HepG2 (cell line): ENCODE results near the gene TSC22D3. TPM values are rescaled to one million over a fixed set of nuclear protein-coding genes. Genes with fewer than 3 reads are reported as not detected.

ENCODE experiments used
- ATAC-seq: fragments of 200-7000 bp; cut with Tn5 transposase; 3 replicates; pipeline ENCODE4 v1.9.1; 2020; ENCODE audit warnings: mild to moderate bottlenecking, moderate library complexity
- BruUV-seq: library from RNA; stranded (reverse); fragments of 400-500 nt; replicated peaks from 2 replicates; lab custom pipeline; 2021; lab: Mats Ljungman, UMichigan
- CTCF ChIA-PET: fragments of 300-600 bp; formaldehyde crosslinking; extraction: SDS; loops from one replicate; lab custom pipeline; 2021; ENCODE audit warnings: low total read pairs, inconsistent platforms, low intra/inter-chr PET ratio; lab: Yijun Ruan, JAX
- POLR2A ChIA-PET: fragments of 350-600 bp; sonication (Branson Sonifier 250); formaldehyde crosslinking; loops from one replicate; lab custom pipeline; 2020; ENCODE audit warnings: antibody characterized with exemption, inconsistent platforms; lab: Yijun Ruan, JAX
- DNase-seq: peaks from one replicate; pipeline ENCODE4 v3.0.0-alpha.2; 2015; ENCODE audit warnings: low spot score
- FAIRE-seq: peaks from 3 replicates; lab custom pipeline; 2011; peaks lifted over from hg19 to GRCh38; lab: Jason Lieb, UNC
- H2AFZ ChIP-seq: one replicate; pipeline ENCODE4 v1.6.1; 2011; ENCODE audit warnings: low read length, inconsistent platforms
- H3K27ac ChIP-seq: fragments of 300-600 bp; 3 replicates; pipeline ENCODE4 v1.8.0; 2011; ENCODE audit warnings: mixed run types, mild to moderate bottlenecking, mixed read lengths, low read length, inconsistent platforms; ENCODE audit not compliant: insufficient read depth; ENCODE audit errors: extremely low read length
- H3K27me3 ChIP-seq, 2 experiments: fragments of 200-600 bp in 1 of 2; 2 replicates in 1 of 2; 3 replicates in 1 of 2; pipeline versions ENCODE4 v1.6.0 to v1.8.0; 2011; ENCODE audit warnings: low read length in 2 of 2, mild to moderate bottlenecking in 2 of 2, moderate library complexity in 2 of 2, inconsistent platforms in 1 of 2; ENCODE audit not compliant: insufficient read depth in 2 of 2, control insufficient read depth in 1 of 2
- H3K36me3 ChIP-seq, 2 experiments: fragments of 200-600 bp in 1 of 2; replicated peaks in 1 of 2; 2 replicates in 1 of 2; 3 replicates in 1 of 2; pipeline versions ENCODE4 v1.5.1 to v1.8.0; 2011; ENCODE audit warnings: low read length in 2 of 2, inconsistent platforms in 1 of 2; ENCODE audit not compliant: insufficient read depth in 2 of 2, control insufficient read depth in 1 of 2
- H3K4me1 ChIP-seq: 2 replicates; pipeline ENCODE4 v1.5.1; 2012; ENCODE audit warnings: low read length, inconsistent platforms; ENCODE audit not compliant: insufficient read depth
- H3K4me2 ChIP-seq: 2 replicates; pipeline ENCODE4 v1.6.0; 2011; ENCODE audit warnings: low read depth, low read length, inconsistent platforms
- H3K4me3 ChIP-seq, 3 experiments: fragments of 200-600 bp in 1 of 3; sonication (generic), shearing (Covaris generic) in 1 of 3; replicated peaks in 1 of 3; 2 replicates each; pipeline ENCODE4 v1.5.1; 2011 to 2016; ENCODE audit warnings: low read length in 3 of 3, inconsistent platforms in 2 of 3, low read depth in 2 of 3, mild to moderate bottlenecking in 2 of 3, control low read depth in 1 of 3, mixed read lengths in 1 of 3; ENCODE audit not compliant: insufficient read depth in 1 of 3
- H3K79me2 ChIP-seq: one replicate; pipeline ENCODE4 v1.6.1; 2011; ENCODE audit warnings: low read length, inconsistent platforms; ENCODE audit not compliant: insufficient read depth
- H3K9ac ChIP-seq: 2 replicates; pipeline ENCODE4 v1.6.0; 2011; ENCODE audit warnings: mild to moderate bottlenecking, low read depth, low read length, inconsistent platforms; ENCODE audit not compliant: insufficient read depth
- H3K9me3 ChIP-seq: 2 replicates; pipeline ENCODE4 v1.5.1; 2012; ENCODE audit warnings: mild to moderate bottlenecking, low read length
- H4K20me1 ChIP-seq: 2 replicates; pipeline ENCODE4 v1.6.0; 2011; ENCODE audit warnings: inconsistent platforms, mild to moderate bottlenecking, low read length, moderate library complexity; ENCODE audit not compliant: insufficient read depth
- DDIT3 ChIP-seq: sonication (generic); formaldehyde crosslinking; IDR thresholded peaks from 2 replicates; pipeline ENCODE4 v1.4.0; 2020; ENCODE audit warnings: mild to moderate bottlenecking, missing genetic modification reagents
- IRF1 ChIP-seq: sonication (generic); formaldehyde crosslinking; IDR thresholded peaks from 2 replicates; pipeline ENCODE4 v1.4.0; 2020; ENCODE audit warnings: low read depth, mild to moderate bottlenecking, missing genetic modification reagents
- NFIB ChIP-seq: sonication (generic); formaldehyde crosslinking; IDR thresholded peaks from 2 replicates; pipeline ENCODE4 v1.9.0; 2021; ENCODE audit warnings: missing genetic modification reagents, mild to moderate bottlenecking, borderline replicate concordance
- PLRG1 ChIP-seq: fragments of 450-650 bp; conservative IDR thresholded peaks from 2 replicates; pipeline ENCODE4 v1.6.1; 2016
- ZNF619 ChIP-seq: sonication (generic); formaldehyde crosslinking; IDR thresholded peaks from 2 replicates; pipeline ENCODE4 v1.4.0; 2020; ENCODE audit warnings: mild to moderate bottlenecking, missing genetic modification reagents
- ZNF703 ChIP-seq: sonication (generic); formaldehyde crosslinking; IDR thresholded peaks from 2 replicates; pipeline ENCODE4 v1.5.1; 2020; ENCODE audit warnings: missing genetic modification reagents, mild to moderate bottlenecking, moderate library complexity, borderline replicate concordance
- WGBS: methylation state at CpG from one replicate; pipeline ENCODE4 v1.1.6; 2017; ENCODE audit warnings: low lambda C conversion rate; 5-methylcytosine and 5-hydroxymethylcytosine counted together
- in situ Hi-C: cut with HindIII; loops from 2 replicates; pipeline ENCODE4 v1.10.0; 2017; ENCODE audit warnings: low pct_unique_long_range_greater_than_20kb; ENCODE audit not compliant: extremely low pct_ligation_motif_present
- intact Hi-C: fragments of 100-400 bp; cut with micrococcal nuclease; formaldehyde crosslinking; loops from one replicate; pipeline ENCODE4 v1.10.0; 2022; ENCODE audit not compliant: unreplicated experiment
- polyA plus RNA-seq, 8 experiments: library from polyadenylated mRNA; depleted of rRNA in 3 of 8; stranded (reverse) in 7 of 8; unstranded in 1 of 8; fragments of >200 nt; fragmentation: Illumina TruSeq in 4 of 8; extraction: Trizol in 4 of 8; gene quantifications; 2 replicates each; pipeline versions ENCODE4 v1.2.1 to v1.2.3, GENCODE V29; 2011 to 2016; ENCODE audit warnings: low read depth in 4 of 8, missing spikeins in 1 of 8, mixed read lengths in 1 of 8; ENCODE audit not compliant: insufficient read depth in 1 of 8
- total RNA-seq, 5 experiments: library from RNA; depleted of rRNA; stranded (reverse); fragments of >200 nt; fragmentation: Illumina TruSeq; extraction: Trizol; gene quantifications; 2 replicates each; pipeline ENCODE4 v1.2.3, GENCODE V29; 2016; ENCODE audit warnings: low read depth in 1 of 5
- TF ChIP-seq, protein P1 (sequence below): sonication (generic); formaldehyde crosslinking; IDR thresholded peaks from 2 replicates; pipeline ENCODE4 v1.4.0; 2020; ENCODE audit warnings: missing genetic modification reagents, borderline replicate concordance

TSC22D3 gene
- total and polyA plus RNA-seq, 2 of the 13 experiments (the other 11 are each of a cell fraction or from before 2014, with no cell fraction given) = 0.82 to 1.5 TPM

GRCh38 chrX:107683124-107683895, 92.3 kb downstream of the TSC22D3 start:
- POLR2A ChIA-PET = no interaction called here
- CTCF ChIA-PET = no interaction called here
- no peaks in the 10 kb centered on the region for H3K4me1 ChIP-seq
- H3K9me3 ChIP-seq = no peaks in the 10 kb centered on the region
- 34% methylated on average over 3 of the region's 4 CpGs for WGBS
- H3K27me3 ChIP-seq = no peaks in the 10 kb centered on the region
- H4K20me1 ChIP-seq = no peaks in the 10 kb centered on the region
- H3K36me3 ChIP-seq = no peaks in the 10 kb centered on the region
- in situ Hi-C loops = no loop called here
- no peak for ATAC-seq
- H3K27ac ChIP-seq = no peak overlapping the region
- no peak overlapping the region for H3K4me2 ChIP-seq
- no peak for FAIRE-seq
- no peak for TF ChIP-seq DDIT3 (CRISPR knock-in tag)
- no peak for TF ChIP-seq ZNF619 (CRISPR knock-in tag)
- no peak for TF ChIP-seq NFIB (CRISPR knock-in tag)
- no peak for TF ChIP-seq ZNF703 (CRISPR knock-in tag)
- TF ChIP-seq PLRG1 = no peak
- TF ChIP-seq IRF1 (CRISPR knock-in tag) = no peak
- TF ChIP-seq, protein P1, sequence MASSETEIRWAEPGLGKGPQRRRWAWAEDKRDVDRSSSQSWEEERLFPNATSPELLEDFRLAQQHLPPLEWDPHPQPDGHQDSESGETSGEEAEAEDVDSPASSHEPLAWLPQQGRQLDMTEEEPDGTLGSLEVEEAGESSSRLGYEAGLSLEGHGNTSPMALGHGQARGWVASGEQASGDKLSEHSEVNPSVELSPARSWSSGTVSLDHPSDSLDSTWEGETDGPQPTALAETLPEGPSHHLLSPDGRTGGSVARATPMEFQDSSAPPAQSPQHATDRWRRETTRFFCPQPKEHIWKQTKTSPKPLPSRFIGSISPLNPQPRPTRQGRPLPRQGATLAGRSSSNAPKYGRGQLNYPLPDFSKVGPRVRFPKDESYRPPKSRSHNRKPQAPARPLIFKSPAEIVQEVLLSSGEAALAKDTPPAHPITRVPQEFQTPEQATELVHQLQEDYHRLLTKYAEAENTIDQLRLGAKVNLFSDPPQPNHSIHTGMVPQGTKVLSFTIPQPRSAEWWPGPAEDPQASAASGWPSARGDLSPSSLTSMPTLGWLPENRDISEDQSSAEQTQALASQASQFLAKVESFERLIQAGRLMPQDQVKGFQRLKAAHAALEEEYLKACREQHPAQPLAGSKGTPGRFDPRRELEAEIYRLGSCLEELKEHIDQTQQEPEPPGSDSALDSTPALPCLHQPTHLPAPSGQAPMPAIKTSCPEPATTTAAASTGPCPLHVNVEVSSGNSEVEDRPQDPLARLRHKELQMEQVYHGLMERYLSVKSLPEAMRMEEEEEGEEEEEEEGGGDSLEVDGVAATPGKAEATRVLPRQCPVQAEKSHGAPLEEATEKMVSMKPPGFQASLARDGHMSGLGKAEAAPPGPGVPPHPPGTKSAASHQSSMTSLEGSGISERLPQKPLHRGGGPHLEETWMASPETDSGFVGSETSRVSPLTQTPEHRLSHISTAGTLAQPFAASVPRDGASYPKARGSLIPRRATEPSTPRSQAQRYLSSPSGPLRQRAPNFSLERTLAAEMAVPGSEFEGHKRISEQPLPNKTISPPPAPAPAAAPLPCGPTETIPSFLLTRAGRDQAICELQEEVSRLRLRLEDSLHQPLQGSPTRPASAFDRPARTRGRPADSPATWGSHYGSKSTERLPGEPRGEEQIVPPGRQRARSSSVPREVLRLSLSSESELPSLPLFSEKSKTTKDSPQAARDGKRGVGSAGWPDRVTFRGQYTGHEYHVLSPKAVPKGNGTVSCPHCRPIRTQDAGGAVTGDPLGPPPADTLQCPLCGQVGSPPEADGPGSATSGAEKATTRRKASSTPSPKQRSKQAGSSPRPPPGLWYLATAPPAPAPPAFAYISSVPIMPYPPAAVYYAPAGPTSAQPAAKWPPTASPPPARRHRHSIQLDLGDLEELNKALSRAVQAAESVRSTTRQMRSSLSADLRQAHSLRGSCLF (CRISPR knock-in tag) = no peak
- TF ChIP-seq, all 625 proteins: peak for 0
- intact Hi-C loops = no loop called here
- no peak for DNase-seq
- BruUV-seq = no TSS peak
- Histone ChIP-seq H3K79me2 (no peaks in the 10 kb centered on the region), H3K9ac (no peak overlapping the region), H3K4me3 (no peak overlapping the region), H2AFZ (no peak overlapping the region)
